ENCODE results near the gene SPIN1.

Gene SPIN1

DNA sequence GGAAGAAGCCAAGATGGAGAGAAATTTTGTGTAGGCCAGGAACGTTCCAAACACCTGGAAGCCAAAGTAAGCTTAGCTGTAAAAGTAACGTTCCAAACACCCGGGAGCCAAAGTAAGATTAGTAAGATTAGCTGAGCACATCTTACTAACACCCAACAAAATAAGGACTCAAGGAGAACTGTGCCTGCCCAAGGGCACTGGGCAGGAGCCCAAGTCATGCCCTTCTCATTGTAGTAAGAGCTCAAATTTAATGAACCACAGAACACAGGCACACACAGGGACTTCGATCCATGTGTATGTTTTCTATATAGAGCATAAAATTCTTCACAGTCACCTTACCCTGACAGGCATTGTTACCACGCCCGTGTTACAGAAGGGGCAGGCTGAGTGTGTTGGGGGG, 110.6 kb downstream of the SPIN1 start:
- no peak for DNase-seq (ENCODE audit: low spot score)

DNA sequence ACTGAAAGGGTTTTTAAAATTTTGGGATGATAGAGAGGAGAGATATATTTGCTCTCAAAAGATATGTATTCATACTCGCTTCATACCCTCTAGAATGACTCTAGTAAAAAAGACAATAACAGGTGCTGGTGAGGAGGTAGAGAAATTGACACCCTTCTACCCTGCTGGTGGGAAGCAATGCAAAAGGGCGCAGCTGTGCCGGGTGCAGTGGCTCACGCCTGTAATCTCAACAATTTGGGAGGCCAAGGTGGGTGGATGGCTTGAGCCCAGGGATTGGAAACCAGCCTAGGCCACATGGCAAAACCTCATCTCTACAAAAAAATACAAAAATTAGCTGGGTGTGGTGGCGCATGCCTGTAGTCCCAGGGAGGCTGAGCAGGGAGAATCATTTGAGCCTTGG, 112.8 kb downstream of the SPIN1 start:
- DNase-seq (ENCODE audit: low spot score) = no peak

DNA sequence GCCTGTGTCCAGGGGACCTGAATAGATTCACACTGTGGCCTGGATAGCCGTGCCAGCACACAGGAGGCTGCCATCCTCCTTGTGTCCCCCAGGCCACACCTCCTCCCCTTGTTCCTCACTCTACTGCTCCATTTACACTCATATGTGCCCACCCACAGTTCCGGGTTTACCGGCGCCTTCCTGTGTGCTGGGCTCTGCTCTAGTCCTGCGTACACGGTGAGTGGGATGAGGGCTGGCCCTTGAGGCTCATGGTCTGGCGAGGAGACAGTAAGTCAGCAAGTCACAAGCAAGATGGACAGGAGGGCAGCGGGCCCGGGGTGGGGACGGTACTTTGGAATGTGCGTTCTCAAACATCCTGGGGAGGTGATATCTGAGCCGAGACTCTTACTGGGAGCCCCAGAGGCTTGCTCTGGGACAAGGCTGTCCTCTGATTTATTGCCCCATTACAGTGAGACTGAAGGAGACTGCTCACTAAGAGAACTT, 114.3 kb downstream of the SPIN1 start:
- DNase-seq (ENCODE audit: low spot score) = no peak

DNA sequence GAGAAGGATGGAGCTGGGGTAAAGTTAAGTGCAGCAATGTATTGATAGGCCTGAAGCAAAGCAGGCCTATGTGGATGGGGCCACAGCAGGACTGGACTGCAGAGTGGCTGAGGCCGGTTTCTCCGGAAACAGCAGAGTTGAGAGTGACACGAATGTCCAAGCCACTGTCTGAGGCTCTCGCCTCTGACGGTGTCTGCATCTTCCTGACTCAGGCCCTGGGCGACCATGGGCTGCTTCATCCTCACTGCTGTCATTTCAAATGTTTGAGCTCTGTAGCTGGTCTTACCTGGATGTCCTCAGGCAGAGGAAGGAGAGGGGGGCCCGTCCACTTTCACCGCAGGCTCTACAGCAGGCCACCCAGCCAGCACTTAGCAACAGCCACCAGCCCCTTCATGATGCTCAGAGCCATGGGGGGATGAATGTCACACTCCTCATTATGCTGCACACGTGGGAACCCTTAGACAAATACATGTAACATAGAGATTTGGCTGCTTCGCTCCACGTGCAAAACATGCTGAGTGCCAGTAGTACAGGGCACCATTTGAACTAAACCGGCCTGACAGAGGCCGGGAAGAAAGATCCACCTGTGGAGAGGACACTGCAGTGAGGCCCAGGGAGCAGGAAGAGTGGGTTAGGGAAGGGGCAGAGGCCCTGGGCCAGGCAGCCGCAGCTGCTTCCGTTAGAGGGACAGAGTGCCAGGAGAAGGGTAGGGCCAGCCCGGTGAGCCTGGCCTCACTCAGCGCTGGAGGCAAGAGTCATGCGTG, 115.0 kb downstream of the SPIN1 start:
- DNase-seq (ENCODE audit: low spot score) = no peak

DNA sequence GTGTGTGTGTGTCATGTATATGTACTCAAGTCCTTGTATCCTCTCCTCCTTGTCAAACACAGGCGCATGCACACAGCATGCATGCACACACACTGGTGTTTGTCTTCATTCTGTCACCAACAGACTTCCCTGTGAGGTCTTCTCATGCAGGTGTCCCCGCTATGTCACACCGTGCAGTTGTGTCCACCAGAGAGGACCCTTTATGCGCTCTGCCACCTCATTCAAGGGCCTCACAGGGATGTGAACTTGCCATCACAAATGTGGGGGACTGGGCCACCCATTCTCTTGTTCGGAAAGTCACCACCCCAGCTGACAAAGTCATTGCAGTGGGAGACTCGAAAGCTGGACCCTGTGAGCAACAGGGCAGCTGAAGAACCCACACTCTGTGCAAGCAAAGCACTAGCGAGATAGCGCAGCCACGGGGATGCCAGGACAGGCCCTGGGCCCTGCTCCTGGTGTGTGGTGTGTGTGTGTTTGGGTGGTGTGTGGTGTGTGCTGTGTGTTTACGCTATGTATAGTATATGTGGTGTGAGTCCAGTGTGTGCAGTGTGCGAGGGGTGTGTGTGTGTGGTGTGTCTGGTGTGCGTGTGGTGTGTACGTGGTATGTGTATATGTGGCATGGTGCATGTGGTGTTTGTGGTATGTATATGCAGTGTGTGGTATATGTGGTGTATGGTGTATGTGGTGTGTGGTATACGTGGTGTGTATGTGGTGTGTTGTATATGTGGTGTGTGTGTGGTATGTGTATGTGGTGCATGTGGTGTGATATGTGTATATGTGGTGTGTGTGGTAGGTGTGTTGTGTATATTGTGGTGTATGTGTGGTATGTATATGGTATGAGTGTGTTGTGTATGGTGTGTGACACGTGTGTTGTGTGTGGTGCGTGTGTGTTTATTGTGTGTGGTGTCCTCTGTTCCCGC, 115.9 kb downstream of the SPIN1 start:
- DNase-seq (ENCODE audit: low spot score) = no peak

DNA sequence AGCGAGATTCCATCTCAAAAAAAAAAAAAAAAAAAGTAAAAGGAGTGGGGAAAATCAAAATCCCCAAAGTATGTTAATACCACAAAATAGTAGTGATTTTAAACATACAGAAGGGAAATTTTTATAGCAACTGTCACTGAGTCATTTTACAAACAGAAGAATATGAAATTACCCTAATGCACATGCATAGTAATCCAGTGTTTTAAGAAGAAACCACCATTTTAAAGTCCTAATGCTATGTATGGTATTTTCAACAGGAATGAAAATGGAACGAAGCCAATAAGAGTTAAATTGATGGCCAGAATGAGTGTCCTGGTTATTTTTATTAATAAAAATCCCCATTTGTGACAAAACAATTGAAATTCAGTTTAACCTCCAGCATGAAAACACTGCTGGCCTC, 120.1 kb downstream of the SPIN1 start:
- no peak for DNase-seq (ENCODE audit: low spot score)

DNA sequence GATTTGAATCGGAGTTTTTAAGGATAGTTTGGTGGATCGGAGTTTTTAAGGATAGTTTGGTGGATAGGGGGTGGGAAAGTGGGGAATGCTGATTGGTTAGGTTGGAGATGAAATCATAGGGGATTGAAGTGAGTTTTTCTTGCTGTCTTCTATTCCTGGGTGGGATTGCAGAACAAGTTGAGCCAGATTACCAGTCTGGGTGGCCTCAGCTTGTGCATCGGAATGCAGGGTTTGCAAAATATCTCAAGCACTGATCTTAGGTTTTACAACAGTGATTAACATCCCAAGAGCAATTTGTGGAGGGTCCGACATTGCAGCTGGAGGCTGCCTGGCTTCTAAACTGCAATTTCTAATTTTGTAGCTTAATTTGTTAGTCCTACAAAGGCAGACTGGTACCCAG, 123.7 kb downstream of the SPIN1 start:
- no peak for DNase-seq (ENCODE audit: low spot score)

DNA sequence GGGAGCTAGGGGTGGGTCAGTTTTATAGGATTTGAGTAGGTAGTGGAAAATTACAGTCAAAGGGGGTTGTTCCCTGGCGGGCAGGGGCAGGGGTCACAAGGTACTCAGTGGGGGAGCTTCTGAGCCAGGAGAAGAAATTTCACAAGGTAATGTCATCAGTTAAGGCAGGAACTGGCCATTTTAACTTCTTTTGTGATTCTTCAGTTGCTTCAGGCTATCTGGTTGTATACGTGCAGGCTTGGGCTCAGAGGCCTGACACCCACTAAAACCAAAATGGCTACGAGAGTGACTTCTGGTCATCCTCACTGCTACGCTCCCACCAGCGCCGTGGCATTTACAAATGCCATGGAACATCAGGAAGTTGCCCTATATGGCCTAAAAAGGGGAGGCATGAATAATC, 126.0 kb downstream of the SPIN1 start:
- no peak for DNase-seq (ENCODE audit: low spot score)

DNA sequence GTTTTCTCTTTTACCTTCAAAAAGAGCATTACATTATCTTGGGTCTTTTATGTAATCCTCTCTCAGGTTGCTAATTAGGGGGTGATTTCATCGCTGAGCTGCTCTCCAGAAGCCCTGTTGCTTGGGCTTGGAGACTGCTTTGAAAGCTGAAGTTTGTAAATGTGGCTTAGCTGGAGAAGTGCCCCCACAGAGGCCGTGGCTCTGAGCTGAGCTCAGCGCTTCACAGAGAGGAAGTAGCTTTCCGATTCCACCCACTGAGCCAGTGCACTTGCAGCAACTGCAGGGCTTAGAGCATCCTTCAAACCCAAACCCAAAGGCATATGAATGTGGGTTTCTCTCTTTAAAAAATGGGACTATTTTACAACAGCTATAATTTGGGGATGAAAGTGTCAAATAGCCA, 133.1 kb downstream of the SPIN1 start:
- no peak for DNase-seq (ENCODE audit: low spot score)

DNA sequence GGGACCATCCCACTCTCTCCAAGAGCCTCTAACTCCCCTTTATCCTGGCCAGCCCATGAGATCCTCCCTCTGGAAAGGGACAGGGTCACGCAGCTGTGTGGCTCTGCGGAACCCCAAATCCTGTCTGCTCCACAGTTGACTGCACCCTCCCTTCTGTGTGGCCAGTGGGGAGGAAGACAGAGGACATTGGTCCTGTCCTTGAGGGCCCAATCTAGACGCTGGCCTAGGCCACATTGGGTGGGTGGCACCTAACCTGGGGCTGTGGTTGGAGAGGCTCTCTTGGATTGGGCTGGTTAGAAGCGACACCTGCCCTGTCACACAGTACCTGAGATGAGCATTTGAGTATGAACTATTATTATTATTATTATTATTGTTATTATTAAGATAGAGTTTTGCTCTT, 134.1 kb downstream of the SPIN1 start:
- DNase-seq (ENCODE audit: low spot score) = no peak

DNA sequence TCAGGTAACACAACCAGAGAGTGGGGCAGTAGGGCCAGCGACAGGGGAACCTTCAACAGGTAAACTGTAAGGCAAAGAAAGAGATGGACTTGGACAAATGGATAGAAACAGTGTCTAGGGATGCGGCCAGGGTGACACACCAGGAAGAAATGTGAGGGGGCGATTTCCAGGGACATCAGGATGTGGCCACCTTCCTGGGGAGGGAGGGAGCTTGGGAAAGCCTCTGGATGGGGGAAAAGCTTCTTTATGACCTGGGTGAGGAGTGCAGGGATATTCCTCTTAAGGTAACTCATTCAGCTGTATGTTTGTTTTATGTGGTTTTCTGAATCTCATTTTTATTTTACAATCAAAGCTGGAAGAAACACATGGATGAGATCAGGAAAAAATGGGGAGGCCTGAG, 134.8 kb downstream of the SPIN1 start:
- no peak for DNase-seq (ENCODE audit: low spot score)

DNA sequence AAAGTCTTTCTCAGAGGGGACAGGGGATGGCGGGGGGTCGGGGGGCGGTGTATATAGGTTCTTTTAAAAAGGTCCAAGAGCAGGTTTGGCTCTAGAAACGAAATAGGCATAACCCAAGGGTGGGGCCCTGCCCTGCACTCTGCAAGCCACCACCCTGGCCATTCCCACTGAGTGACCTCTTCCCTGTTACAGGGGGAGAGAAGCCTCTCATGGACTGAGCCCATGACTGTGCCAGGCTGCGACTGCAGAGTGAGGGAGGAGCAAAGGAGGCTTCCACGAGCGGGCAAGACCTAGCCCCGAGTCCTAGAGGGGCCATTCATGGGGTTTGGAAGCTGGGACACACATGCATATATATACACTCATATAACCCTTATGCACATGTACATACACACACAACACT, 136.7 kb downstream of the SPIN1 start:
- DNase-seq (ENCODE audit: low spot score) = no peak

DNA sequence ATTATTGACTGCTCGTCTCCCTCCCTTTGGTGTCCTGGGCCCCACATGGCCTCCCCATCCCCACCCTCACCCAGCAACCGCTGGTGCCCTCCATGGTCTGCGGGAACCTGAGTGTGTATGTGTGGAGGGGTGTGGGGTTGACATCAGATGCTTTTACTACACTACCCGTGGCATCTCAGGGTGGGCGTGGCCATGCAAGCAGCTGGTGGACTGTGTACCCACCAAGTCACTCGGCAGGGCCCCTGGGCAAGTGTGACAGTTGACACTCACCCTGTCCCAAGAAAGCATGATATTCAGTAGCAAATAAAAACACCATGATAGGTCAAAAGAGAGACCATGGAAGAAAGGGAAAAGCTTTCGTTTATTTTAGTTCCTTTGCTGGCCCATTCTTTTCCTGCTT, 139.4 kb downstream of the SPIN1 start:
- no peak for DNase-seq (ENCODE audit: low spot score)

Measured in D341Med (cell line).